Stimulated activated CD4-positive, alpha-beta T cell treated with anti-CD3 and anti-CD28 coated beads, Interleukin-12 subunit alpha, Interleukin-12 subunit beta, amount 100 ng/mL, for 48 hours (primary cell): ENCODE results near the gene SEZ6.

Source experiments
- DNase-seq, 3 donors: peaks; one replicate each; pipeline ENCODE4 v3.0.0-alpha.2; 2020; ENCODE audit warnings: low read depth in 2 of 3, low spot score in 1 of 3

Gene SEZ6

GRCh38 chr17:29005936-29006511, at the start of gene SEZ6:
TSS of gene SEZ6 (minus strand) at chr17:29006033. CDS start at chr17:29005869, 164 bp downstream.
- DNase-seq: peak; percentile 29 to 67 (median 56)

GRCh38 chr17:29054835-29055234, 49.0 kb upstream of the SEZ6 start:
- DNase-seq: no peak

- DNase-seq: no peak
Observed at GRCh38 chr17:29051731-29052130, 45.9 kb upstream of the SEZ6 start.

GRCh38 chr17:29051194-29051593, 45.4 kb upstream of the SEZ6 start:
- no peak for DNase-seq

- no peak for DNase-seq
Observed at GRCh38 chr17:29050176-29050575, 44.3 kb upstream of the SEZ6 start.

- no peak for DNase-seq
Observed at GRCh38 chr17:29049541-29050145, 43.8 kb upstream of the SEZ6 start.

- DNase-seq: no peak
Observed at GRCh38 chr17:29048440-29049368, 42.9 kb upstream of the SEZ6 start.

GRCh38 chr17:29046473-29046839, 40.6 kb upstream of the SEZ6 start:
- DNase-seq: no peak

GRCh38 chr17:29045734-29046472, 40.1 kb upstream of the SEZ6 start:
- DNase-seq: no peak

GRCh38 chr17:29045026-29045425, 39.2 kb upstream of the SEZ6 start:
- no peak for DNase-seq

GRCh38 chr17:29043539-29044145, 37.8 kb upstream of the SEZ6 start:
- no peak for DNase-seq

GRCh38 chr17:29042679-29043538, 37.1 kb upstream of the SEZ6 start, which contains the start of gene PIPOX:
TSS of gene PIPOX (plus strand) at chr17:29043141. CDS start at chr17:29043226, 85 bp downstream.
- DNase-seq: no peak

GRCh38 chr17:29042026-29042678, 36.3 kb upstream of the SEZ6 start:
- DNase-seq: no peak

- DNase-seq: no peak
Observed at GRCh38 chr17:29041571-29041970, 35.7 kb upstream of the SEZ6 start.

GRCh38 chr17:29041091-29041490, 35.3 kb upstream of the SEZ6 start:
- no peak for DNase-seq

GRCh38 chr17:29039764-29040598, 34.1 kb upstream of the SEZ6 start:
- no peak for DNase-seq

- DNase-seq: no peak
Observed at GRCh38 chr17:29038085-29038795, 32.4 kb upstream of the SEZ6 start.

- no peak for DNase-seq
Observed at GRCh38 chr17:29037739-29038084, 31.9 kb upstream of the SEZ6 start.
